Measurements from ENCODE around the gene USP10. TPM values are rescaled to one million over a fixed set of nuclear protein-coding genes. Genes with fewer than 3 reads are reported as not detected.
A peak's percentile ranks its signal among the peaks of the same experiment; 100 is the strongest.

Gene USP10
- total RNA-seq, 2 donors from 2014 or later: 103 to 117 TPM

GRCh38 chr16:84820305-84820684, 120.5 kb downstream of the USP10 start:
- no peak for ATAC-seq (replicated peaks in 1 of 2)
- H3K36me3 Mint-ChIP-seq (ENCODE audit: insufficient read depth in 2 of 2): no peaks in the 10 kb centered on the region
- no peaks in the 10 kb centered on the region for H3K9me3 Mint-ChIP-seq
- no peak for DNase-seq
- peaks cover 35% of the 10 kb centered on the region for H3K27me3 Mint-ChIP-seq (ENCODE audit: low read depth)
- H3K4me3 Mint-ChIP-seq: peak overlapping the region; percentile 79 to 85
- peaks cover 10% of the 10 kb centered on the region for H3K4me1 Mint-ChIP-seq (ENCODE audit: low read depth)
- H3K27ac Mint-ChIP-seq: no peak overlapping the region

DNA sequence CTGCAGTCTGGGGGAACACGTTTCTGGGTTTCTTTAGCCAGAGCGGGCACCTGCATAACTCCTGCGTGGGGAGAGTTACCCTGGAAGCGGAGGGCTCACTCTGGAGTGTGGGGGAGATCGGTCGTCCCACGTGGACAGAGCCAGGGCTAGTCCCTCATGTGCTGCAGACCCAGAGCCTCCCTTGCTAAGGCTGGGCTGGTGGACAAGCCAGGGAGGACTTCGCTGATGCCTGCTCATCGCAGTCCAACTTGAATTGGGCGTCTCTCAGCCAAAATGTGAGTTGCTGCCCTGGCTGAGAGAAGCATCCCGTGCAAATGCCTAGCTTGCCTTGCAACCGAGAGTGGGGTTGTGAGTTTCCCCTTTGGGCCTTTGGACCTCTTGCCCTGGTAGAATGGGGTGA, 121.0 kb downstream of the USP10 start:
- ATAC-seq (replicated peaks in 1 of 2): no peak
- Mint-ChIP-seq H3K27ac (no peak overlapping the region), H3K27me3 (ENCODE audit: low read depth) (peaks cover 35% of the 10 kb centered on the region), H3K4me3 (peak overlapping the region in 1 of 2 donors; percentile 79), H3K9me3 (no peaks in the 10 kb centered on the region), H3K4me1 (ENCODE audit: low read depth) (peaks cover 10% of the 10 kb centered on the region), H3K36me3 (ENCODE audit: insufficient read depth in 2 of 2) (no peaks in the 10 kb centered on the region)
- no peak for DNase-seq

DNA sequence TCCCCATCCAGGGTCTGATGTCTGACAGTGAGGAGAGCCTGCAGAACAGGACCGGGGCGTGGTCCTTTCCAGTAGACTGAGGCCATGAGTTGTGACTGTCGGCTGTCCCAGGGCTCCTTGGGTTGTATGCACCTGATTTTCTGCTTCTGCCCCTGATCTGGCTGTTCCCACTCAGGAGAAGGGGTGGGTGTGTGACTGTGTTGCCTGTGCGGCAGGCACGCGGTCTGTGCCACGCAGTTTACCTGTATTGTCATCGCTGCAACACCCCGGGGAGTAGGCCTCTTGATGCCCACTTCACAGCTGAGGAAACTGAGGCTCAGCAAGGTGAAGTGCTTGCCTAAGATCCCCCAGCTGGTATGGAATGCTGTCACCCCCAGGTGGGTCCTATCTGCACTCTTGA, 121.4 kb downstream of the USP10 start:
- no peak overlapping the region for H3K27ac Mint-ChIP-seq
- peaks cover 35% of the 10 kb centered on the region for H3K27me3 Mint-ChIP-seq (ENCODE audit: low read depth)
- no peaks in the 10 kb centered on the region for H3K36me3 Mint-ChIP-seq (ENCODE audit: insufficient read depth in 2 of 2)
- H3K4me3 Mint-ChIP-seq: no peak overlapping the region
- ATAC-seq (replicated peaks in 1 of 2) (no peak), DNase-seq (no peak)
- peaks cover 10% of the 10 kb centered on the region for H3K4me1 Mint-ChIP-seq (ENCODE audit: low read depth)
- no peaks in the 10 kb centered on the region for H3K9me3 Mint-ChIP-seq

DNA sequence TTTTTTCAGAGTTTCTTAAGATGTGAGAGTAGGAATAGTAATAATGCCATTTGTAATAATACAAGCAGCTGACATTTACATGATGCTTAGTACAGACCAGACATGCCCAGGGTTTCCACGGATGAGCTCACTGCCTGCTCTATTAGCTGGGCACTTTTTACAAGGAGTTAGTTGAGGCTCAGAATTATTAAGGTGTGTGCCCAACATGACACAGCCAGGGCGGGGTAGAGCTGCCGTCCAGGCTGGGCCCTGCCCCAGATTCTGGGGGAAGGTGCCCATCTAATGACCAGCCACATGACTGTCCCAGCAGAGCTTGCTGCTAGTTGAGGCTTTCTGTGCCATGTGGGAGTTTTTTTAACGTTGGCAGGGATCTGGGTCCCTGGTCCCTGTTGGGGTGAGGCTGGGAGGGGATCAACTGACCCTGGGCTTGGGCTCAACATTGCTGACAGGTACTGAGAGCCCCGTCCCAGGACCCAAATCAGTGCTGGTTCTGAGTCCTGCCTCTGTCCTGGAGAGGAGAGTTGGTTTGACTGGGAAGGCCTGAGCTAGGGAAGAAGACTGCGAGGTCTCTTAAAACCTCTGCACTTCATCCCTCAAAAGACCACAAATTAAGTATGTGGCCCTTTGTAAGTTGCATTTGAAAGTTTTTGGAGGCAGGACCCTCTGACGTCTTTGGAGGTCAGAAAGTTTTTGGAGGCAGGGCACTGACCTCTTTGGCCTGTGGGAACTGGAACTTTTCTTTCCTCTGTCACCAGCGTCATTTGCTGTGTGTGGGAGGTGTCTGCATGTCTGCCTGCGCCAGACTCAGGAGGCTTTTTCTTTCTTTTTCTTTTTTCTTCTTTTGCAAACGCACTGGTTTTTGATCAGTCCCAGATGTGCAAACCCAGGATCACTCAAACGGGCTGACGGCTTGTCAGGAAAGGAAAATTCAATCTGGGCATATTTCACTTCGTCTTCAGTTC, 122.2 kb downstream of the USP10 start:
- no peak overlapping the region for H3K4me3 Mint-ChIP-seq
- peaks cover 35% of the 10 kb centered on the region for H3K27me3 Mint-ChIP-seq (ENCODE audit: low read depth)

GRCh38 chr16:84822990-84823389, 123.2 kb downstream of the USP10 start:
- DNase-seq (no peak), ATAC-seq (replicated peaks in 1 of 2) (no peak)
- Mint-ChIP-seq H3K4me1 (ENCODE audit: low read depth) (peaks cover 10% of the 10 kb centered on the region), H3K27me3 (ENCODE audit: low read depth) (peaks cover 35% of the 10 kb centered on the region), H3K4me3 (no peak overlapping the region), H3K36me3 (ENCODE audit: insufficient read depth in 2 of 2) (no peaks in the 10 kb centered on the region), H3K27ac (no peak overlapping the region), H3K9me3 (no peaks in the 10 kb centered on the region)

More for the DNA sequence above, 122.2 kb downstream of the USP10 start:
- ATAC-seq (replicated peaks in 1 of 2) (no peak), DNase-seq (no peak)
- H3K9me3 Mint-ChIP-seq: no peaks in the 10 kb centered on the region
- H3K27ac Mint-ChIP-seq: no peak overlapping the region
- H3K4me1 Mint-ChIP-seq (ENCODE audit: low read depth): peaks cover 10% of the 10 kb centered on the region
- no peaks in the 10 kb centered on the region for H3K36me3 Mint-ChIP-seq (ENCODE audit: insufficient read depth in 2 of 2)

GRCh38 chr16:84823484-84823883, 123.7 kb downstream of the USP10 start:
- no peak overlapping the region for H3K4me3 Mint-ChIP-seq
- peaks cover 35% of the 10 kb centered on the region for H3K27me3 Mint-ChIP-seq (ENCODE audit: low read depth)
- no peak overlapping the region for H3K27ac Mint-ChIP-seq
- DNase-seq (no peak), ATAC-seq (replicated peaks in 1 of 2) (no peak)
- H3K36me3 Mint-ChIP-seq (ENCODE audit: insufficient read depth in 2 of 2): no peaks in the 10 kb centered on the region
- no peaks in the 10 kb centered on the region for H3K9me3 Mint-ChIP-seq
- peaks cover 10% of the 10 kb centered on the region for H3K4me1 Mint-ChIP-seq (ENCODE audit: low read depth)

GRCh38 chr16:84823926-84824325, 124.1 kb downstream of the USP10 start:
- no peak for DNase-seq
- peaks cover 35% of the 10 kb centered on the region for H3K27me3 Mint-ChIP-seq (ENCODE audit: low read depth)
- peaks cover 10% of the 10 kb centered on the region for H3K4me1 Mint-ChIP-seq (ENCODE audit: low read depth)
- no peak for ATAC-seq (replicated peaks in 1 of 2)
- no peak overlapping the region for H3K27ac Mint-ChIP-seq
- no peak overlapping the region for H3K4me3 Mint-ChIP-seq
- no peaks in the 10 kb centered on the region for H3K36me3 Mint-ChIP-seq (ENCODE audit: insufficient read depth in 2 of 2)
- no peaks in the 10 kb centered on the region for H3K9me3 Mint-ChIP-seq

- Mint-ChIP-seq H3K9me3 (no peaks in the 10 kb centered on the region), H3K36me3 (ENCODE audit: insufficient read depth in 2 of 2) (no peaks in the 10 kb centered on the region), H3K27me3 (ENCODE audit: low read depth) (peaks cover 22% of the 10 kb centered on the region), H3K4me1 (ENCODE audit: low read depth) (no peaks in the 10 kb centered on the region), H3K27ac (no peak overlapping the region), H3K4me3 (no peak overlapping the region)
- no peak for ATAC-seq (replicated peaks in 1 of 2)
- no peak for DNase-seq
Measured at GRCh38 chr16:84825896-84826557, 126.2 kb downstream of the USP10 start.

- H3K36me3 Mint-ChIP-seq (ENCODE audit: insufficient read depth in 2 of 2): no peaks in the 10 kb centered on the region
- no peaks in the 10 kb centered on the region for H3K4me1 Mint-ChIP-seq (ENCODE audit: low read depth)
- H3K9me3 Mint-ChIP-seq: no peaks in the 10 kb centered on the region
- DNase-seq: no peak
- no peak overlapping the region for H3K4me3 Mint-ChIP-seq
- no peak for ATAC-seq (replicated peaks in 1 of 2)
- no peak overlapping the region for H3K27ac Mint-ChIP-seq
- H3K27me3 Mint-ChIP-seq (ENCODE audit: low read depth): peaks cover 17% of the 10 kb centered on the region
Measured at GRCh38 chr16:84826558-84826941, 126.8 kb downstream of the USP10 start.

- DNase-seq (no peak), ATAC-seq (replicated peaks in 1 of 2) (no peak)
- Mint-ChIP-seq H3K27me3 (ENCODE audit: low read depth) (peaks cover 11% of the 10 kb centered on the region), H3K36me3 (ENCODE audit: insufficient read depth in 2 of 2) (no peaks in the 10 kb centered on the region), H3K4me3 (no peak overlapping the region), H3K27ac (no peak overlapping the region), H3K9me3 (no peaks in the 10 kb centered on the region), H3K4me1 (ENCODE audit: low read depth) (no peaks in the 10 kb centered on the region)
Measured at GRCh38 chr16:84827131-84827574, 127.4 kb downstream of the USP10 start.

DNA sequence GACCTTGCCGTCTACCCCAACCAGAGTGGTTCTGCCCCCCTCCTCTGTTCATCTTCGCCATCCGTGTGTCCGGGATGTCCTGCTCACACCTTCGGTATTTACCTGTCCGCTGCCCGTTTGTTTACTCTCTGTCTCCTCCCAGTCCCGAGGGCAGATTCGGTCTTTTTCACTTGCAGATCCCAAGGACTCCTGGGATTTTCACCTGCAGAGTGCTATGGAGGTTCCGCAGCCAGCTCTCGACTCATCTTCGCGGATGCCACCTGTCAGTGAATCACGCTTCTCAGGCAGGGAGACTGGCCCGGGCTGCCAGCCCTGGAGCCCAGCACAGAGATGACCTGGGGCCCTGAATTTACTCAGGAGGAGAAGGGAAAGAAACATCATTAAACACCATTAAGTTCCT, 128.1 kb downstream of the USP10 start:
- no peaks in the 10 kb centered on the region for H3K4me1 Mint-ChIP-seq (ENCODE audit: low read depth)
- H3K36me3 Mint-ChIP-seq (ENCODE audit: insufficient read depth in 2 of 2): no peaks in the 10 kb centered on the region
- DNase-seq (no peak), ATAC-seq (replicated peaks in 1 of 2) (no peak)
- no peaks in the 10 kb centered on the region for H3K9me3 Mint-ChIP-seq
- no peak overlapping the region for H3K27ac Mint-ChIP-seq
- no peak overlapping the region for H3K4me3 Mint-ChIP-seq
- peaks cover 4% of the 10 kb centered on the region for H3K27me3 Mint-ChIP-seq (ENCODE audit: low read depth)

DNA sequence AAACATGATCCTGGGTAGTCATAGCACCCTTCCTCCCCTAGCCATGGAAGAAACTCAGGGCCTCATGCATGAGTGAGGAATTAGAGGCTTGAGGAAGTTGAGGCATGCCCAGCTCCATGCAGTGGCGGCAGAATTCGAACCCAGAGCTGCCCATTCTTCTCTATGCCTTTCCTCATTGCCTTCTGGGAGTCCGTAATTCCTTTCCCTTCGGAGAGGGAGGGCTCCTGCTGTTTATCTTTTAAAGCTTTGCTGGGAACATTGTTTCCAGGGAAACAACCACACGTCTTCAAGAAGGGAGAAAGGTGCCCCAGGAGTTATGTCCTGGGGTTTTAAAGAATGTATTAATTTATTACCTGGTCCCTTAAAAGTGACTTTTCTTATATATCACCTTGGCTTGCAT, 128.5 kb downstream of the USP10 start:
- no peak for DNase-seq
- Mint-ChIP-seq H3K4me1 (ENCODE audit: low read depth) (no peaks in the 10 kb centered on the region), H3K36me3 (ENCODE audit: insufficient read depth in 2 of 2) (no peaks in the 10 kb centered on the region), H3K27me3 (ENCODE audit: low read depth) (no peaks in the 10 kb centered on the region), H3K4me3 (no peak overlapping the region), H3K9me3 (no peaks in the 10 kb centered on the region), H3K27ac (no peak overlapping the region)
- no peak for ATAC-seq (replicated peaks in 1 of 2)

Data from activated T-cell treated with anti-CD3 and anti-CD28 coated beads, Interleukin-2, amount 50 U/mL, for 72 hours (primary cell).